C4-2B (cell line): Measurements from ENCODE around the gene PIK3C2G.

ENCODE experiments used
- CTCF ChIP-seq: fragments of 450-650 bp; conservative IDR thresholded peaks from 2 replicates; pipeline ENCODE4 v1.5.1; 2017; ENCODE audit warnings: mild to moderate bottlenecking
- ZFX ChIP-seq: fragments of 450-650 bp; IDR thresholded peaks from 2 replicates; pipeline ENCODE4 v1.6.1; 2017

- TF ChIP-seq CTCF (no peak), ZFX (no peak)
Observed at GRCh38 chr12:18427520-18427919, 166.2 kb downstream of the PIK3C2G start.
